ENCODE measurements around the gene TBCD. TPM values are rescaled to one million over a fixed set of nuclear protein-coding genes. Genes with fewer than 3 reads are reported as not detected.
"Not testable (repeated sequence)": the region's sequence is repeated elsewhere in the genome, so short reads cannot be mapped to it uniquely, and the experiment has no call there.

Gene TBCD
- total RNA-seq, 2 donors from 2014 or later: 72.5 to 80.5 TPM

- intact Hi-C loops (cut with DNase I): no loop called here
- DNase-seq (ENCODE audit: low spot score): no peak
Measured at GRCh38 chr17:82753201-82753464, 1.3 kb downstream of the TBCD start.

- DNase-seq (ENCODE audit: low spot score): no peak
- intact Hi-C loops (cut with DNase I): no loop called here
Measured at GRCh38 chr17:82754297-82755208, 2.7 kb downstream of the TBCD start.

GRCh38 chr17:82756166-82756565 lies 4.3 kb downstream of the TBCD start:
- no peak for DNase-seq (ENCODE audit: low spot score)
- intact Hi-C loops (cut with DNase I): no loop called here

GRCh38 chr17:82765371-82765770 lies 13.5 kb downstream of the TBCD start:
- intact Hi-C loops (cut with DNase I): no loop called here
- no peak for DNase-seq (ENCODE audit: low spot score)

- intact Hi-C loops (cut with DNase I): no loop called here
- no peak for DNase-seq (ENCODE audit: low spot score)
Measured at GRCh38 chr17:82767041-82767754, 15.3 kb downstream of the TBCD start.

GRCh38 chr17:82769041-82769440 lies 17.2 kb downstream of the TBCD start:
- intact Hi-C loops (cut with DNase I): no loop called here
- no peak for DNase-seq (ENCODE audit: low spot score)

GRCh38 chr17:82772026-82772425 lies 20.2 kb downstream of the TBCD start:
- no peak for DNase-seq (ENCODE audit: low spot score)
- intact Hi-C loops (cut with DNase I): loop anchor here in 1 of 2 donors (10.0 kb wide), 1 partner anchor 417 kb away; the partner anchor contains the start of gene TEX19

GRCh38 chr17:82774456-82774855 lies 22.6 kb downstream of the TBCD start:
- DNase-seq (ENCODE audit: low spot score): not testable (repeated sequence)
- intact Hi-C loops (cut with DNase I): loop anchor here in 1 of 2 donors (10.0 kb wide), 1 partner anchor 420 kb away; the partner anchor contains the start of gene TEX19

- intact Hi-C loops (cut with DNase I): loop anchor here in 1 of 2 donors (10.0 kb wide), 1 partner anchor 420 kb away; the partner anchor contains the start of gene TEX19
- DNase-seq (ENCODE audit: low spot score): peak; percentile 90
Measured at GRCh38 chr17:82775001-82775823, 23.3 kb downstream of the TBCD start.

GRCh38 chr17:82776454-82776853 lies 24.6 kb downstream of the TBCD start:
- intact Hi-C loops (cut with DNase I): loop anchor here in 1 of 2 donors (10.0 kb wide), 1 partner anchor 422 kb away; the partner anchor contains the start of gene TEX19

GRCh38 chr17:82777778-82778375 lies 26.0 kb downstream of the TBCD start:
- not testable (repeated sequence) for DNase-seq (ENCODE audit: low spot score)
- intact Hi-C loops (cut with DNase I): loop anchor here in 1 of 2 donors (10.0 kb wide), 1 partner anchor 423 kb away; the partner anchor contains the start of gene TEX19

More at GRCh38 chr17:82776454-82776853, 24.6 kb downstream of the TBCD start:
- DNase-seq (ENCODE audit: low spot score): no peak

GRCh38 chr17:82779541-82779940 lies 27.7 kb downstream of the TBCD start:
- intact Hi-C loops (cut with DNase I): loop anchor here in 1 of 2 donors (10.0 kb wide), 1 partner anchor 425 kb away; the partner anchor contains the start of gene TEX19

GRCh38 chr17:82780195-82780594 lies 28.3 kb downstream of the TBCD start:
- DNase-seq (ENCODE audit: low spot score): no peak

More at GRCh38 chr17:82779541-82779940, 27.7 kb downstream of the TBCD start:
- no peak for DNase-seq (ENCODE audit: low spot score)

GRCh38 chr17:82780971-82781893 lies 29.4 kb downstream of the TBCD start:
- intact Hi-C loops (cut with DNase I): loop anchor here (5.0 to 10.0 kb wide), 2 partner anchors 131 to 426 kb away; partner anchors contain the start of gene TEX19 (in 1 of the 2)

More at GRCh38 chr17:82780195-82780594, 28.3 kb downstream of the TBCD start:
- intact Hi-C loops (cut with DNase I): loop anchor here (5.0 to 10.0 kb wide), 2 partner anchors 132 to 425 kb away; partner anchors contain the start of gene TEX19 (in 1 of the 2)

GRCh38 chr17:82781894-82782274 lies 30.0 kb downstream of the TBCD start:
- peak; percentile 95 for DNase-seq (ENCODE audit: low spot score)
- intact Hi-C loops (cut with DNase I): loop anchor here (5.0 to 10.0 kb wide), 2 partner anchors 130 to 427 kb away; partner anchors contain the start of gene TEX19 (in 1 of the 2)

More at GRCh38 chr17:82780971-82781893, 29.4 kb downstream of the TBCD start:
- no peak for DNase-seq (ENCODE audit: low spot score)

GRCh38 chr17:82782657-82783207 lies 30.9 kb downstream of the TBCD start:
- intact Hi-C loops (cut with DNase I): loop anchor here (5.0 to 10.0 kb wide), 2 partner anchors 130 to 428 kb away; partner anchors contain the start of gene TEX19 (in 1 of the 2)
- no peak for DNase-seq (ENCODE audit: low spot score)

GRCh38 chr17:82783498-82783897 lies 31.6 kb downstream of the TBCD start:
- intact Hi-C loops (cut with DNase I): loop anchor here (5.0 to 10.0 kb wide), 2 partner anchors 129 to 429 kb away; partner anchors contain the start of gene TEX19 (in 1 of the 2)
- DNase-seq (ENCODE audit: low spot score): no peak

Measured in posterior vena cava (tissue), 2 donors.